Adrenal gland (tissue), 5 donors: ENCODE measurements around the gene PON3.
A peak's percentile ranks its signal among the peaks of the same experiment; 100 is the strongest.

Experiments used
- CTCF ChIP-seq, 6 experiments: fragments of 450-650 bp in 4 of 6; fragments of 200-600 bp in 2 of 6; sonication (generic) in 1 of 6; IDR thresholded peaks; 1 replicate in 5 of 6; 2 replicates in 1 of 6; pipeline versions ENCODE4 v1.5.1 to v1.8.0; 2016 to 2021; ENCODE audit warnings: antibody characterized with exemption in 6 of 6, mild to moderate bottlenecking in 2 of 6, moderate library complexity in 1 of 6
- POLR2A ChIP-seq, 2 donors: fragments of 450-650 bp; IDR thresholded peaks; one replicate each; pipeline ENCODE4 v1.6.1; 2017; ENCODE audit warnings: antibody characterized with exemption in 2 of 2, mild to moderate bottlenecking in 2 of 2, moderate library complexity in 1 of 2
- donor health status: DM: no; HTN: no; CAD: no.

DNA sequence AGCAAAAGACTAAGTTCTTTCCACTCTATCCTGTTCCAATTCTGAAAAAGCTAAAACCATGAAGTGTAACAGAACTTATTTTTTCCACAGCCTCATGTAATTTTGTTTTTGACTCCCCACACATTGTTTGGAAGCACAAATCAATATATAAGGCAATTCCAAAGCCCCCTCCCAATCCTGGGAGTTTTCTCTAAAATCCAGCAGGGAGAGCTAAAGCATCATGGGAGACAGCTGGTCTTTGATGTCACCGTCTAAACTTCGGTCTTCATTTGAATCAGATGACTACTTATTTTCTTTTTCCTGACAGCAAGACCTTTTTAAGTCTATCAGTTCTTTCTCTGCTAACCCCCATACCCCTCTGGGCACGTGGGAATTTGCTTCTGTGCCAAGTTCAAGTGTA lies 38.6 kb downstream of the PON3 start:
- TF ChIP-seq CTCF (IDR thresholded peaks at IDR 0.05) (peak in 4 of 6 experiments; percentile 27 to 45 (median 32)), POLR2A (IDR thresholded peaks at IDR 0.05) (no peak)
